Naive thymus-derived CD4-positive, alpha-beta T cell (primary cell): Measurements from ENCODE around the gene TMEM235. TPM values are rescaled to one million over a fixed set of nuclear protein-coding genes. Genes with fewer than 3 reads are reported as not detected.

Experiments used
- ATAC-seq: fragments of 150-1000 bp; cut with Tn5 transposase; 2 replicates; pipeline ENCODE4 v1.10.0; 2021; ENCODE audit warnings: mild to moderate bottlenecking, moderate library complexity
- CTCF ChIA-PET: fragments of 350-600 bp; sonication (Branson Sonifier 250); formaldehyde crosslinking; loops from one replicate; lab custom pipeline; 2021; ENCODE audit warnings: antibody characterized with exemption; lab: Charles Lee
- POLR2A ChIA-PET: fragments of 350-600 bp; sonication (Branson Sonifier 250); formaldehyde crosslinking; loops from one replicate; lab custom pipeline; 2021; ENCODE audit warnings: antibody characterized with exemption, inconsistent platforms; lab: Charles Lee
- DNase-seq, 9 donors: peaks; one replicate each; pipeline versions ENCODE4 v3.0.0 to v3.0.0-alpha.2; 2020 to 2022; ENCODE audit warnings: mixed read lengths in 1 of 9
- H3K27ac ChIP-seq: one replicate; pipeline ENCODE4 v1.7.0; 2013; ENCODE audit warnings: mild to moderate bottlenecking, low read depth, low read length, moderate library complexity
- H3K27me3 ChIP-seq, 2 donors: one replicate each; pipeline ENCODE4 v1.7.0; 2013; ENCODE audit warnings: low read length in 2 of 2, mild to moderate bottlenecking in 2 of 2, moderate library complexity in 2 of 2; ENCODE audit not compliant: control insufficient read depth in 2 of 2, insufficient read depth in 2 of 2
- H3K36me3 ChIP-seq, 3 experiments: 1 replicate in 2 of 3; 2 replicates in 1 of 3; pipeline ENCODE4 v1.7.0; 2013; ENCODE audit warnings: low read length in 3 of 3, mild to moderate bottlenecking in 3 of 3, moderate library complexity in 1 of 3; ENCODE audit not compliant: insufficient read depth in 3 of 3, control insufficient read depth in 2 of 3
- H3K4me1 ChIP-seq, 2 donors: one replicate each; pipeline ENCODE4 v1.7.0; 2013; ENCODE audit warnings: low read length in 2 of 2, mild to moderate bottlenecking in 2 of 2, moderate library complexity in 1 of 2; ENCODE audit not compliant: control insufficient read depth in 2 of 2, insufficient read depth in 2 of 2
- H3K4me3 ChIP-seq: 2 replicates; pipeline ENCODE4 v1.7.0; 2013; ENCODE audit warnings: mild to moderate bottlenecking, low read length
- H3K9me3 ChIP-seq, 3 experiments: 1 replicate in 2 of 3; 2 replicates in 1 of 3; pipeline ENCODE4 v1.7.0; 2013; ENCODE audit warnings: low read length in 3 of 3; ENCODE audit not compliant: control insufficient read depth in 2 of 3
- H3K27ac Mint-ChIP-seq, 9 donors: one replicate each; pipeline ENCODE4 v1.8.0; 2020 to 2022; ENCODE audit warnings: mixed read lengths in 9 of 9, mild to moderate bottlenecking in 8 of 9, moderate library complexity in 5 of 9, inconsistent platforms in 2 of 9
- H3K27me3 Mint-ChIP-seq, 5 donors: one replicate each; pipeline ENCODE4 v1.8.0; 2021 to 2022; ENCODE audit warnings: mixed read lengths in 5 of 5, mild to moderate bottlenecking in 1 of 5
- H3K36me3 Mint-ChIP-seq, 5 donors: one replicate each; pipeline ENCODE4 v1.8.0; 2020 to 2022; ENCODE audit warnings: mixed read lengths in 5 of 5, mild to moderate bottlenecking in 3 of 5, inconsistent platforms in 1 of 5
- H3K4me1 Mint-ChIP-seq, 7 donors: one replicate each; pipeline ENCODE4 v1.8.0; 2020 to 2022; ENCODE audit warnings: mixed read lengths in 7 of 7, mild to moderate bottlenecking in 3 of 7, inconsistent platforms in 1 of 7
- H3K4me3 Mint-ChIP-seq, 10 donors: one replicate each; pipeline ENCODE4 v1.8.0; 2020 to 2022; ENCODE audit warnings: mild to moderate bottlenecking in 10 of 10, mixed read lengths in 10 of 10, moderate library complexity in 6 of 10, inconsistent platforms in 2 of 10
- H3K9me3 Mint-ChIP-seq, 11 donors: one replicate each; pipeline ENCODE4 v1.8.0; 2020 to 2022; ENCODE audit warnings: mixed read lengths in 11 of 11, mild to moderate bottlenecking in 4 of 11, inconsistent platforms in 1 of 11, moderate library complexity in 1 of 11
- intact Hi-C, 2 donors: fragments of 100-400 bp; cut with micrococcal nuclease; formaldehyde crosslinking; loops; one replicate each; pipeline ENCODE4 v1.15.1; 2023
- polyA plus RNA-seq, 2 donors: library from polyadenylated mRNA; unstranded; fragments of 300-500 nt; fragmentation: Illumina TruSeq; gene quantifications; one replicate each; pipeline ENCODE4 v1.2.3, GENCODE V29; 2021
- total RNA-seq, 6 experiments: library from RNA in 5 of 6; stranded (reverse) in 5 of 6; gene quantifications; 1 replicate in 5 of 6; 2 replicates in 1 of 6; pipeline ENCODE4 v1.2.3 and lab custom pipeline; 2021 to 2026

TMEM235 gene
- total and polyA plus RNA-seq, 7 experiments from 2014 or later, result not detected

DNA sequence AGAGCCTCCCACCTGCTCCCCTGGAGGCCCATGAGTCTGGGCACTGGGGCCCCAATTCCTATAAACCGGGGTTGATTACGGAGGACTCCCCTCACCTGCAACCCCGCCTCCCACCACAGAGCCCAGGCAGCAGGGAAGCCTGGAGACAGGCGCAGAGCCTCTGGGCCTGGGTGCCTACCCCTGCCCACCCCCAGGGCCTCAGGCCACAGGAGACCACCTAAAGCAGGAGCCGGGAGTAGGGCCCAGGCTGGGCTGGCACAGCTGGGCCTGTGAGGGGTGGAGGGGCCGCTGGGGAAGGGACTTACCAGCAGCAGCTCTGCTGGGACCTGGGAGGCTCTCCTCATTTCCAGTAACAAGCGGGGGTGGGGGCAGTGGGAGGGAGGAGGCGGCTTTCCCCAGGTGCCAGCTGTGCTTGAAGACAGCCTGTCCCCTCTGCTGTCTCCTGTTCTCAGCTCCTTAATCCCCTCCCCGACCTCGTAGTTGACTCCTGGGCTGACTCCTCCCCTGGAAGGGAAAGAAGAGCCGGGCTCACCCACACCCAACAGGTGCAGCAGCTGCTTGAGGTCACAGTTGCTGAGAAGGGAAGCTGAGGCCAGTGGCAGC is 46.8 kb downstream of the TMEM235 start:
- ATAC-seq (no peak), DNase-seq (no peak)
- ChIA-PET POLR2A (interaction anchor here (0.6 to 1.5 kb wide), 4 partner anchors 9 to 27 kb away, joined by 3 to 4 read pairs (median 3); no protein-coding TSS in a partner anchor), CTCF (interaction anchor here (0.9 to 1.6 kb wide), 4 partner anchors 10 to 144 kb away, joined by 3 to 5 read pairs (median 3); no protein-coding TSS in a partner anchor)
- H3K27me3 ChIP-seq, result no peaks in the 10 kb centered on the region
- H3K4me1 Mint-ChIP-seq, result peaks cover 0 to 34% (median 20%) of the 10 kb centered on the region in 7 donors
- H3K27ac ChIP-seq, result peak overlapping the region; percentile 41
- no peaks in the 10 kb centered on the region for H3K9me3 ChIP-seq
- peaks cover 0 to 7% (median 0%) of the 10 kb centered on the region in 11 donors for H3K9me3 Mint-ChIP-seq
- H3K36me3 Mint-ChIP-seq, result peaks cover 0 to 8% (median 0%) of the 10 kb centered on the region in 5 donors
- H3K27ac Mint-ChIP-seq, result peak overlapping the region in 6 of 9 donors; percentile 46 to 86 (median 72)
- intact Hi-C loops, result no loop called here
- H3K27me3 Mint-ChIP-seq, result peaks cover 0 to 2% (median 0%) of the 10 kb centered on the region in 5 donors
- H3K4me1 ChIP-seq, result peaks cover 0 to 10% of the 10 kb centered on the region in 2 donors
- H3K36me3 ChIP-seq, result no peaks in the 10 kb centered on the region
- peak overlapping the region in 4 of 10 donors; percentile 34 to 69 (median 52) for H3K4me3 Mint-ChIP-seq
- no peak overlapping the region for H3K4me3 ChIP-seq

DNA sequence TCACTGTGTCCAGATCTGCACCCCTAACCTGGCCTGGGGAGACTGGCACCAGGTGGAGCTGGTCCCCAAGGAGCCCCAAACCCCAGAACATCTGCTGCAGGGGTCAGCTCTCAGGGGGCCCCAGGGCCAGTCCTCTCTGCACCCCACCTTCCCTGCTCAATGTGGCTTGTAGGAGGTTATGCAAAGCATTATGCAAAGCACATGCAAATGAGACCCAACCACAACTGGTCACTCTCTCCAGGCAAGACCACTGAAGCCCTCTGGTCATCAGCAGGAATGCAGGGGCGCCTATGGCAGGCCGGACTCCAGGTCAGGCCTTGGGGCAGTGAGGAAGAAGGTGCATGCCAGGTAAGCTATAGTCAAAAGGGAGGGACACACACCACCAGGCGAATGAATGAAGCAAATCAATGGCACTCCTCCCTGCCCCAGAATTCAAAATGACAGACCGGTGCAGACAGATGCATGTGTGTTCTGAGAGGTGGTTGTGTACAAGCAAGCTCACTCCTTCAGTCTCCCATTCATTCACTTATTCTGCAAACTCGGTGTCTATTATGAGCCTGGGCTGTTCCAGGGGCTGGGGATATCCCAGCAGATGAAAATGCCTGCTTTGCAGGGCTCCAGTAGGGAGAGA is 48.0 kb downstream of the TMEM235 start:
- intact Hi-C loops, result no loop called here
- peak overlapping the region in 7 of 9 donors; percentile 8 to 71 (median 56) for H3K27ac Mint-ChIP-seq
- DNase-seq, result no peak
- CTCF ChIA-PET, result interaction anchor here (0.8 to 1.6 kb wide), 2 partner anchors 28 to 29 kb away, joined by 4 to 5 read pairs; no protein-coding TSS in a partner anchor
- peaks cover 0 to 28% (median 16%) of the 10 kb centered on the region in 7 donors for H3K4me1 Mint-ChIP-seq
- Histone ChIP-seq H3K9me3 (no peaks in the 10 kb centered on the region), H3K4me1 (peaks cover 0 to 9% of the 10 kb centered on the region in 2 donors), H3K36me3 (no peaks in the 10 kb centered on the region), H3K27me3 (no peaks in the 10 kb centered on the region), H3K4me3 (no peak overlapping the region), H3K27ac (no peak overlapping the region)
- ATAC-seq, result no peak
- no peak overlapping the region for H3K4me3 Mint-ChIP-seq
- H3K27me3 Mint-ChIP-seq, result peaks cover 0 to 2% (median 0%) of the 10 kb centered on the region in 5 donors
- H3K9me3 Mint-ChIP-seq, result peaks cover 0 to 4% (median 0%) of the 10 kb centered on the region in 11 donors
- POLR2A ChIA-PET, result interaction anchor here (1.5 kb wide), 1 partner anchor 28 kb away, joined by 3 read pairs; no protein-coding TSS in a partner anchor
- H3K36me3 Mint-ChIP-seq, result peaks cover 0 to 5% (median 0%) of the 10 kb centered on the region in 5 donors

DNA sequence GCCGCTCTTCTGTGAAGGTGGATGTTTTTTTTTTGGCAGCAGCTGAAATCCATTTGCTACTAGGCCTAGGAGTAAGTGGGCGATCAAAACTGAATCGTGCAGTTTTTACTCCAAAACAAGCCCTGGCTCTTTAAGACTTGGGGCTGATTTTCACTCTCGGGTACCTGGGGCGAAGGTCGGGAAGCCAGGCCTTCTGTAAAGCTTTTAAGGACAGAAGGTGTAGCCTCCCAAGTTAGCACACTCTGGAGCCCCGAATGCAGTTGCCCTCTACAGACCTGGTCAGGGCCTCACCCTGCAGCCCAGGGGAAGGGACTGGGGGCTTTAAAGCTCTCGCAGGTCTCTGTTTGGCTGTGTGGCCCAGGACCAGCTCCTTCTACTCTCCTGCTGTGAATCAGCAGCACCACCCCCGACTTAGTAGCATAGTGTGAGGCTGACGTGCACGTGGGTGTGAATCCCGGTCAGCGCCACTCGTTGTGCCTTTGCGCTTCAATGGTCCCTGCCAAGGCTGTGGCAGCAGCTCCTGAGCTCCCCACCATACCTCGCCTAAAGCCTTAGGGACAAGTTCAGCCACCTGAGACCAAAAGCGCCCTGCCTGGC is 49.9 kb downstream of the TMEM235 start:
- Histone ChIP-seq H3K4me3 (no peak overlapping the region), H3K9me3 (no peaks in the 10 kb centered on the region), H3K27me3 (no peaks in the 10 kb centered on the region), H3K27ac (no peak overlapping the region), H3K4me1 (peaks cover 0 to 9% of the 10 kb centered on the region in 2 donors), H3K36me3 (no peaks in the 10 kb centered on the region)
- no peaks in the 10 kb centered on the region for H3K36me3 Mint-ChIP-seq
- intact Hi-C loops, result no loop called here
- POLR2A ChIA-PET, result no interaction called here
- H3K4me3 Mint-ChIP-seq, result no peak overlapping the region
- DNase-seq, result no peak
- ATAC-seq, result no peak
- CTCF ChIA-PET, result interaction anchor here (1.1 kb wide), 1 partner anchor 8 kb away, joined by 3 read pairs; no protein-coding TSS in a partner anchor
- H3K9me3 Mint-ChIP-seq, result no peaks in the 10 kb centered on the region
- peaks cover 0 to 17% (median 9%) of the 10 kb centered on the region in 7 donors for H3K4me1 Mint-ChIP-seq
- H3K27me3 Mint-ChIP-seq, result no peaks in the 10 kb centered on the region
- H3K27ac Mint-ChIP-seq, result peak overlapping the region in 4 of 9 donors; percentile 17 to 45 (median 38)

DNA sequence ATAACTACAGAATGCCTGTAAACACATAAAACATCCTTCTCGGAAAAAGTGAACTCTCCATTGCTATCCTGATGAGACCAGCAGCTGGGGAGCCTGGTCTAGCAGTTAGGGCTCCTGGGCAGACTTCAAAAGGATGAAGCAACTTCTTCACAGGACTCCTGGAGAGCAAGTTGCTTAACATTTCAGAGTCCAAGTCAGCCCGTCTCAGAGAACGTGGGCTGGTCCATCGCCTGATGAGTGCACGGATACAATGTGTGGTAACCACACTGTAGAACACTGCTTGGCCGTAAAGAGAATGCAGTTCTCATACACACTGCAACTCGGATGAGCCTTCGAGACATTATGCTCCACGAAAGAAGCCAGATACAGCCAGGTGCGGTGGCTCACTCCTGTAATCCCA is 52.7 kb downstream of the TMEM235 start:
- Histone ChIP-seq H3K27ac (no peak overlapping the region), H3K4me1 (no peaks in the 10 kb centered on the region), H3K27me3 (no peaks in the 10 kb centered on the region), H3K9me3 (no peaks in the 10 kb centered on the region), H3K36me3 (no peaks in the 10 kb centered on the region), H3K4me3 (no peak overlapping the region)
- no peak overlapping the region for H3K4me3 Mint-ChIP-seq
- peaks cover 0 to 12% (median 5%) of the 10 kb centered on the region in 7 donors for H3K4me1 Mint-ChIP-seq
- no peak for DNase-seq
- H3K27ac Mint-ChIP-seq, result peak overlapping the region in 1 of 9 donors; percentile 41
- H3K27me3 Mint-ChIP-seq, result no peaks in the 10 kb centered on the region
- POLR2A ChIA-PET, result interaction anchor here (0.8 to 1.2 kb wide), 2 partner anchors 32 to 33 kb away, joined by 3 read pairs; no protein-coding TSS in a partner anchor
- peak; percentile 50 for ATAC-seq
- no peaks in the 10 kb centered on the region for H3K36me3 Mint-ChIP-seq
- CTCF ChIA-PET, result interaction anchor here (0.7 to 0.9 kb wide), 2 partner anchors 33 to 56 kb away, joined by 3 to 4 read pairs; no protein-coding TSS in a partner anchor
- H3K9me3 Mint-ChIP-seq, result no peaks in the 10 kb centered on the region
- intact Hi-C loops, result no loop called here

DNA sequence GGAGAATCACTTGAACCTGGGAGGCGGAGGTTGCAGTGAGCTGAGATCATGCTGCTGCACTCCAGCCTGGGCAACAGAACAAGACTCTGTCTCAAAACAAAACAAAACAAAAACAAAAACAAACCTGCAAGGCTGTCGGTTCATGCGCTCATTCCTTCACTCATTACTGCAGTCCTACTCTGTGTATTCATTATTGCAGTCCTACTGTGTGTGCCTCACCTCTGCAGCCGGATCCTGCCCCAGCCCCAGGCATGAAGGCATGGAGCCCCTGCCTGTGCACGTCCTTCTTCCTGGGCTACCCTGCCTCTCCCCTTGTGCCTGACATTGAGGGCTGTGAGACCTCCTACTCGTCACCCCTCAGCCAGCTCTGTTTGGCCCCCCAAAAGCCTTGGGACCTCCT is 57.6 kb downstream of the TMEM235 start:
- Histone ChIP-seq H3K27ac (no peak overlapping the region), H3K9me3 (no peaks in the 10 kb centered on the region), H3K27me3 (no peaks in the 10 kb centered on the region), H3K4me1 (peaks cover 4 to 8% of the 10 kb centered on the region in 2 donors), H3K4me3 (no peak overlapping the region), H3K36me3 (no peaks in the 10 kb centered on the region)
- CTCF ChIA-PET, result interaction anchor here (0.6 to 3.6 kb wide), 12 partner anchors 13 to 133 kb away, joined by 3 to 32 read pairs (median 4); no protein-coding TSS in a partner anchor
- Mint-ChIP-seq H3K4me3 (peak overlapping the region in 1 of 10 donors; percentile 44), H3K4me1 (peaks cover 0 to 10% (median 5%) of the 10 kb centered on the region in 7 donors), H3K36me3 (no peaks in the 10 kb centered on the region), H3K9me3 (no peaks in the 10 kb centered on the region), H3K27ac (peak overlapping the region in 3 of 9 donors; percentile 53 to 65 (median 62)), H3K27me3 (no peaks in the 10 kb centered on the region)
- DNase-seq, result no peak
- POLR2A ChIA-PET, result interaction anchor here (0.6 to 1.9 kb wide), 6 partner anchors 25 to 133 kb away, joined by 3 to 7 read pairs (median 4); no protein-coding TSS in a partner anchor
- intact Hi-C loops, result loop anchor here (1.0 to 2.0 kb wide), 6 partner anchors 17 to 133 kb away; partner anchors contain the start of gene SOCS3 (in 1 of the 2)
- ATAC-seq, result no peak
